OCI-M2 (cell line): ENCODE data around the gene ZFAND6.
"Not testable (repeated sequence)": the region's sequence is repeated elsewhere in the genome, so short reads cannot be mapped to it uniquely, and the experiment has no call there.

ENCODE experiments used
- DNase-seq: peaks from one replicate; lab custom pipeline; 2025; ENCODE audit not compliant: unreplicated experiment; lab: John Stamatoyannopoulos, UW

Gene ZFAND6

DNA sequence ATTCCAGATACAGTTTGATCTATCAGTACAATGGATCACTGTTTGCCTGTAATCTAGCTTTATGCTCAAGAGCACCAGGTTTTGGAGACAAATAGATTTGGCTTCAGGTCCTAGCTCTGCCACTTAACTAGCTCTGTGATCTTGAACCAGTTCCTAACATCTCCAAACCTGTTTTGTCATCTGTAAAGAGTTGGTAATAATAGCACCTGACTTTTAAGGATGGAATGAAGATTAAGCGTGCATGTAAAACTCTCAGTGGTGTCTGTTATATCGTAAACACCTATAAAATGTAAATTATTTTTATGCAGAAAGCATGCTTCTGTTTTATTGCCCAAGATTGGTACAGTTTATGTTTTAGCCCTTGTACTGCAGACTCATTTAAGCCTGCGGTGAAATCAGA, 36.5 kb downstream of the ZFAND6 start:
- no peak for DNase-seq

DNA sequence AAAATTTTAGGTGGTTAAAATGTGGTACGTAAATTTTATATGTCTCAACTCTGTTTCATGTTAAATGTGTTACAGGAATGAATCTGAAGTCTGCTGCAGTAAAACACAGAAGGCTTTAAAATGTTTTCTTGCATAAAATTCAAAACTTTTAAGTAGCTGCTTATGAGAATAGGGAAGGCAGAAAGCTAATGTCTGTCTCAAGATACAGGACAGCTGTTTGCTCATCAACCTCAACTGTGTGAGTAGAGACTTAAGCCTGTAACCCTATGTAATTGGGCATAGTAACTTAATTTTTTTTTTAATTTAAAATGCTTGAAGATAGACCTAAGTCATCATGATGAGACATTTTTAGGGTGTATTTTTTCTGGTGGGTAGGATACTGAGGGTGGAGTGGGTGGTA, 38.9 kb downstream of the ZFAND6 start:
- no peak for DNase-seq

DNA sequence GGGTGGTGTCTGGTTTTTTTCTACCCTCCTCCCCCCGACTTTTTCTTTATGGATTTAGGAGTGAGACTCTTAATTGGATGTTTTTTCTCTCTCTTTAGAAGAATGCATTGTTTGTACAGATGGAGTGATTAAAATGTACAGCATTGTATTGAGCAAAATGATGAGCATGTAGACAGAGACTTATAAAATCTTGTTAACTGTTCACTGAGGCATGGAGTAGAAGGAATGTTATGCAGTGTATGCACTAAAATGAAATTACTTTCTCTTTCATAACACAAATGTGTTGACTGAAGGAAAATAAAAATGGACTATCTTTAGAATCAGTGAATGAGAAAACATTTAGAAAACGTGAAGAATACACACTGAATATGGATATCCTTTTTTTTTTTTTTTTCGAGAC, 39.8 kb downstream of the ZFAND6 start:
- DNase-seq = no peak

DNA sequence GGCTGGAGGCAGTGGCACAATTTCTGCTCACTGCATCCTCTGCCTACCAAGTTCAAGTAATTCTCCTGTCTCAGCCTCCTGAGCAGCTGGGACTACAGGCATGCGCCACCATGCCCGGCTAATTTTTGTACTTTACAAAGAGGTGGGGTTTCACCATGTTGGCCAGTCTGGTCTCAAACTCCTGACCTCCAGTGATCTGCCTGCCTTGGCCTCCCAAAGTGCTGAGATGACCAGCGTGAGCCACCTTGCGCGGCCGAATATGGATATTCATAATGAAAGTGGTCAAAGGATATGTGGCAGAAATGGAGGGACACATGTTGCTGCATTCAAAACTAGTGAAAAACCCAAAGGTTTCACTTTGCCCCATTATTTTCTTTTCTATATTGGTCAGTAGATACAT, 40.2 kb downstream of the ZFAND6 start:
- DNase-seq = not testable (repeated sequence)

DNA sequence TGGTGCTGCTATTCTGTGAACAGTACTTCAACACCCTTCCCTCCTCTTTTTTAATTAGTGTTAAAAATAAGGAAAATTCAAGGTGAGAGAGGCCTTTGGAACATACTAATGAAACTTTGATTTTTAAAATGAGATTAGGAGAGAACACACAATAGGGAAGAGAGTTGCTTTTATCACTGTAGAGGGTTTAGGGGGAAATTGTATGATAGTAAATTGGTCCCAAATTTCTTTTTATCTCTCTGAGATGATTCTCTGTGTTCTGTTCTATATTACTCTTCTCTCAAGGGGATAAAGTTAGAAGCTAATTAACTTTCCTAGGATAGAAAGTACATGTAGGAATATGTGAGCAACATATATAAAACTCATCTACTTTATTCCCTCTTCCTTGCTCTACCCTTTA, 40.8 kb downstream of the ZFAND6 start:
- no peak for DNase-seq

DNA sequence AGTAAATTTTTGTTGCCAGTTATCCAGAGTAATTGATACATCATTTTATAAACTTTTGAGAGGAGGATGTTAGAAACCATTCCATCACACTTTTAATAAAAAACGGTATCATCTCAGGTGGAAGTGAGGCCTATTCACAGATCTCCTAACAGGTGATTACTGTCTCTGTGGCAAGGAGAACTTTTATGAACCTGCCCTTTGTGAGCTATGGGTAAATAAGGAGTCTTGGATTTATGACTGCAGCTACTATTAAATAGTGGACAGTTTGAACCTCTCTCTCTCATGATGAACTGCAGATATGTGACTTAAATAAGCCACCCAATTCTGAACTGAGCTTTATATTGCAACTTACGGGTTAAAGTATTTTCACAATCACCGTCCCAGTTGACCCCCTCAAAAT, 45.7 kb downstream of the ZFAND6 start:
- DNase-seq = no peak

DNA sequence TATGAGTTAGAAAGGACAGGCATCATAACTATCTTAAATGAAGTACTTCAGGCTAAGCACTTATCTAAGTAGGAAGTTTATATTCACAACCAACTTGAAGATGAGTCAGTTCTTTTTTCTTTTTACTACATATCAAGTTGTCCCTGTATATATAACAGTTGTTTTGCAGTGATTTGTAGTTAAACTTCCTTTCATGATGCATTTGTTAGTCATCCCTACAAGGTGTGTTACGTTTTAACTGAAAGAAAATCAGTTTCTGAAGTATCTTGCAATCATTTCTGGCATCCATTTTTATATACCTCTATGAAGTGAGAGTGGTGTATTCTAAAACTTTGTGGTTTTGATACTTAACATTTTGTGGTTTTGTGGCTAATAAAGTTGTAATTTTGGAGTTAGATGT, 46.1 kb downstream of the ZFAND6 start:
- no peak for DNase-seq

DNA sequence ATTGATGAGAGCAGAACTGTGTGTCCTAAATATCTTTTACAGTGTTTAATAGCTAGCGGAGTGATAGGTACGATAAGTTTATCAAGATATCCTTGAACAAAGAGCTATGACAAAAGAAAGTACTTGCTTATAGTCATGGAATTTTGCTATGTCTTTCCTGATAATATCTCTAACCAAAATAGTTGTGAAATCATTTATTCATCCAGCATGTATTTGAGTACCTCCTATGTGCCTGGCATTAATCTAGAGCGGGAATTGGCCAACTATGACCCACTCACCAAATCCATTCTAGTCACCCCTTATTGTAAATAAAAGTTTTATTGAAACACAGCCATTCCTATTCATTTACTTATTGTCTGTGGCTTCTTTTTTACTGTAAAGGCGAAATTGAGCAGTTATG, 46.6 kb downstream of the ZFAND6 start:
- DNase-seq = no peak

DNA sequence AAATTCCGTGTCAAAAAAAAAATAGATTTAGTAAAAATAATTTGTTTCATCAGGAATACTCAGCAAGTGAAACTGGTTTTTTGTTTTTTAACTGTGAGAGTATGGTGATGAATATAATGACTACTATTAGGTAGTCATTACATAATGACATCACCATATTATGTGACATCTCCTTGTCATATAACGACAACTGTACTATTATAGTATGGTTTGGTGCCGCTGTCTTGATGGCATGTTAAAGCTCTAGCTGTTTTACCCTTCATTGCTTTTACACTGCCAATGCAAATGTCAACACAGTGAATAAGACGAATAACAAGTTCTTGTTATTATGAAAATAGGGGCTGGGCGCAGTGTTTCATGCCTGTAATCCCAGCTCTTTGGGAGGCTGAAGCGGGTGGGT, 47.7 kb downstream of the ZFAND6 start:
- no peak for DNase-seq

DNA sequence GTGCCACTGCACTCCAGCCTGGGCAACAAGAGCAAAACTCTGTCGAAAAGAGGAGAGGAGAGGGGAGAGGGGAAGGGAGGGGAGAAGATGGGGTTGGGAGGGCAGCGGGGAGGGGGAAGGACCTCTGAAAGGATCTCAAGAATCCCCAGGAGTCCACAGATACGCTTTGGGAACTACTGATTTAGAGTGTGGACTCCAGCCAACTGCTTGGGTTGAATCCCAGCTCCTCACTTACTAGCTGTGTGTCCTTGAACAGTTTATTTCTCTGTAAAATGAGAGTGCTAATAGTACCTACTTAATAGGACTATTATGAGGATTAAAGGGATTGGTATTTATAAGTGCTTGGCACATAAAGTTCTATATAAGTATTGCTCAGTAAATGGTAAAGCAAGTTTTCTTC, 48.3 kb downstream of the ZFAND6 start:
- DNase-seq = no peak

DNA sequence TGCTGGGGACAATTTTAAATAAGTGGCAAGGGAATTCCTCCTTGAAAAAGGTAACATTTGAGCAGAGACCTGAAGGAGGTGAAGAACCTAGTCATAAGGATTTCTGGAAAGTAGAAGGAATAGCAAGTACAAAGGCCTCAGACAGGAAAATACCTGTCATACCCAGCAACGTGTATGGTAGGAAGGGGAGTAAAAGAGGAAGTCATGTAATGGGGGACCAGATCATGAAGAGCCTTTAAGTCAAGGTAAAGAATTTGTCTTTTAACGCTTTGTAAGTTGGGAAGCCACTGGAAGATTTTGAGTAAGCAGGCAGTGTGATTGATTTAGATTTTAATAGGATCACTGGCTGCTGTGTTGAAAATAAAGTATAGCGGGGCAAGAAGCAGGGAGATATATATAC, 49.9 kb downstream of the ZFAND6 start:
- DNase-seq = no peak

DNA sequence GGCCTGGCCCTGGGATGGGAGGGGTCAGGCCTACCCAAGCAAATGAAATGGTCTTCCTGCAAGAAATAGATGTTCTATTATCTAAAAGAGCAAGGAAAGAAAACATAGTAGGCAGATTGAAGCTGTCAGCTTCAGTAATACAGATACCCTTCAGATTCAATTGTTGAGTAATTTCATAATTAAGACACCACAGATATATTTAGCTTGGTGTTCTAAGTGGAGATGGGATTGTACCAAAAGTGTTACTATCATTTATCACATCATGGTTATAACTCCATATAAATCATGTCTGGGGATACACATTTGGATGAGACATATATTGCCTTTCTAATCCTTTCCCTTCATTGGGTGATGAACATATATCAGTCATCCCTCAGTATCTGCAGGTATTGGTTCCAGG, 51.4 kb downstream of the ZFAND6 start:
- DNase-seq = no peak

DNA sequence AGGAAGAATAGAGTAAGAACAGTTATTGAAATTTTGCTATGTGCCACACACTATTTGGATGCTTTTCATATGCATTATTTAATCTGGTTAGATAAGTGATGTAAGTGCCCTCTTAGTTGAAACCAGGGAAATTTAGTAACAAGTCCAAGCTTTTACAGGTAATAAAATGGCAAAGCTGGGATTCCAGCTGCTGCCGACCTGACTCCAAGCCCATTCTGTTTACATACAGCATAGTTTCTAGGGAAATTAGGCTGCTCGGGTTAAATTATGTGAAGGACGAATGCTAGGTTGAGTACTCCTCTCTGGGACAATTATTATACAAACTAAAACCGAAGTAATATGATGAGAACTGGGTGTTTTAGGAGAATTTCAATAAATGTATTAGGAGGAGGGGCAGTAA, 54.6 kb downstream of the ZFAND6 start:
- no peak for DNase-seq

DNA sequence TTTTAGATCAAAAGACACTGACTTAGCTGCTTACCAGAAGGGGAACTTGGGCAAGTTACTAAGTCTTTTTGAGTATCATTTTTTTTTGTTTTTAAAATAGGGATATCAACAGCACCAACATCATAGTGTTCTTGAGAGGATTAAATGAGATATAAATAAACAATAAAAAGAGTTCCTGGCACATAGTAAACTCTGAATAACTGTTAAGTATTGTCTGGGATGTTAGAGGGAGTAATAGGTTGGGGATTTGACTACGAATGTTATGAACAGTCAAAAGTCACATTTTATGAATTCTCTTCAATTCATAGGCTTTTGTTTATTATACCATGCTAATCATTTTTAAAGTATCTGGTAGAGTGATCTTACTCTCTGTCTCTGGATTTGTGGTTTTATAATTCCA, 55.5 kb downstream of the ZFAND6 start:
- DNase-seq = no peak

DNA sequence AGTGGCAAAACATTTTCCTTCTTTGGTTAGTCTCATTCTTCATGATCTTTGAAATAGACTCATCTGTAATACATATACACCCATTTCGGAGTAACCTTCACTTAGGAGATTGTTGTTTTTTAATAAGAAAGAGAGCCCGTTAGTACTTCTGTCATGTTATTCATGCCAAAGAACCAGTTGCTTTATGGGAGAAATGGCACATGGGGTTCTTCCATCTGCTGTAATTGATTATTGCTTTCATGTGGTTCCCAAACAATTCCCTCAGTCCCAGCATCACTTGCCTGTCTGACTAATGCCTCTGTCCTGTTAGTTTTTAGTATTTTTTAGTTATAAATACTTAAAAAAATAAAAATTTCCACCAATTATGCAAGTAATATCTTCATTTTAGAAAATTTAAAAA, 59.5 kb downstream of the ZFAND6 start:
- no peak for DNase-seq

DNA sequence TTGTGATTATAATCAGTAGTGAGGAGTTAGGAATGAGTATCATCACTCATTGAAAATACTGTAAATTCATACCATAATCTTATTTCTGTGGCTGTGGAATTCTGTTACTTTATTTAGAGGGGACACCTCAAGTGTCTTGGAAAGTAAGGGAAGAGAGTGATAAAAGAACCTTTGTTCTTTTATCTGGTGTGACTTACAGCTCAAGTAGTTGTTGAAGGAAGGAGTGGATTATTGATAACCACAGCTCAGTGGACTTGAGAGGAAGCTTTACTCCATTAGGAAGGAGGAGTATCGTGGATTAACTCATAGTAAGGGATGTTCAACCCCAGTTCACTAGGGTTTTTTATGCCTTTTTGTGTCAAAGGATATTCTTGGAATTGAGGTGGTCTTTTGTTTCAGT, 61.2 kb downstream of the ZFAND6 start:
- no peak for DNase-seq

DNA sequence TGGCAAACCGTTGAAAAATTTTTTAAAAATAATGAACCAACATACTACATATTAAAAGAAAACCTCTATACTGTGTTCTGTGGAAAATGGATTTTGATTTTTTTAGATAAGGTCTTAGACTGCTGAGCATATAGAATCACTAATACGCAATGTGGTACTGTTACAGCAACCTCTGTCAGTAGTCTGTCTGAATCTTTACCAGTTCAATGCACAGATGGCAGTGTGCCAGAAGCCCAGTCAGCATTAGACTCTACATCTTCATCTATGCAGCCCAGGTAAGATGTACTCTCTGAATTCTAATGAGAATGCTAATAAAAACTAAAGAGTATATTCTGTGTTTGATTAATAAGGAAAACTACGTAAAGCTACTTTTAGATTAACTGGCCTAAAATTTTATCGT, 62.1 kb downstream of the ZFAND6 start:
- no peak for DNase-seq

DNA sequence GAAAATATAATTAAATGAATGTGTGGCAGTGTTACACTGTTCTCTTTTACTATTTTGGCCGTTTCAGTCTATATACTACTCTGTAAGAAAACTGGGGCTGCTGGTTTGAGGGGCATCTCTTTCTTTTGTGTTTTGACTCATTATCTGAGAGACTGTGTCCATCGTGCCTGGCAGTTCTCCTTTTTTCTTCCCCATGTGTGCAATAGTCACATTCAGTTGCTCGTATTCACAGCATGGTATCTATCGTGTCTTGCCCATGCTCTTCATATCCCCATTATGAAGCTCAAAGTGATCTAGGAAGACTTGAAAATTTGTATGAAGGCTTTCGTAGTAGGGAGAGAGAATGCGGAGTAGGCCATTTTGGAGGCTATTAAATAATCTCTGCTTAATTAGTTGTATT, 63.6 kb downstream of the ZFAND6 start:
- DNase-seq = no peak

DNA sequence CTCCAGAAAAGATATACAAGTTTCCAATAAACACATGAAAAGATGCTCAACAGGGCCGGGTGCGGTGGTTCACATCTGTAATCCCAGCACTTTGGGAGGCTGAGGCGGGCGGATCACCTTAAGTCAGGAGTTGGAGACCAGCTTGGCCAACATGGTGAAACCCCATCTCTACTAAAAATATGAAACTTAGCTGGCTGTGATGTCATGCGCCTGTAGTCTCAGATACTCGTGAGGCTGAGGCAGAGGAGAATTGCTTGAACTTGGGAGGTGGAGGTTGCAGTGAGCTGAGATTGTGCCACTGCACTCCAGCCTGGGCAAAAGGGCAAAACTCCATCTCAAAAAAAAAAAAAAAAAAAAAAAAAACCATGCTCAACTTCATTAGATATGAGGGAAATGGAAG, 67.8 kb downstream of the ZFAND6 start:
- DNase-seq = not testable (repeated sequence)

DNA sequence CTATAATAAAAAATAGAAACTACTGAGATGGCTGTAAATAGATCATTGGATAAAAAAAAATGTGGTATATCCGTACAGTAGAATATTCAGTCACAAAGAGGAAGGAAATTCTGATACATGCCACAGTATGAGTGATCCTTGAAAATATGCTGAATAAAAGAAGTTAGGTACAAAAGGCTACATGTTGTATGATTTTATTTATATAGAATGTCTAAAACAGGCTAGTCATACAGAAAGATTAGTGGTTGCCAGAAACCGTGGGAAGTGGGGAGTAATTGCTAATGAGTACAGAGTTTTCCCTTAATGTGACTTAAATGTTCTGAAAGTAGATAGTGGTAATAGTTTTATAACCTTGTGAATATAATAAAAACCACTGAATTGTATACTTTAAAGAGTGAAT, 68.4 kb downstream of the ZFAND6 start:
- DNase-seq = no peak

DNA sequence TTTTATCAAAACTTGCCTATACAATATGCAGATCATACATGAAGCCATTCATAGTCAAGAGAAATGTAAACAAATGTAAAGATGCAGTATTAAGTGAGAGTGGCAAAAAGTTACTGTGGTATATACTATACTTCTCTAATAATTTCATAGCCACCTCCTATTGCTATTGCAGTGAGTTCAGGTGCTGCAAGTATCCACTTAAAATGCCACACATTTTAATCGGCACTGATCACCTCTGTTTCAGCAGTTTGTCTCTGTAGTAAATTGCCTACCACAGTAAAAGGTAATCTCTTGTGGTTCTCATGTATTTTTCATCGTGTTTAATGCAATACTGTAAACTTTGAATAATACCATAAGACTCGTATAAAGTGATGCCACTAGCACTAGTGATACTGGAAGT, 72.9 kb downstream of the ZFAND6 start:
- no peak for DNase-seq

DNA sequence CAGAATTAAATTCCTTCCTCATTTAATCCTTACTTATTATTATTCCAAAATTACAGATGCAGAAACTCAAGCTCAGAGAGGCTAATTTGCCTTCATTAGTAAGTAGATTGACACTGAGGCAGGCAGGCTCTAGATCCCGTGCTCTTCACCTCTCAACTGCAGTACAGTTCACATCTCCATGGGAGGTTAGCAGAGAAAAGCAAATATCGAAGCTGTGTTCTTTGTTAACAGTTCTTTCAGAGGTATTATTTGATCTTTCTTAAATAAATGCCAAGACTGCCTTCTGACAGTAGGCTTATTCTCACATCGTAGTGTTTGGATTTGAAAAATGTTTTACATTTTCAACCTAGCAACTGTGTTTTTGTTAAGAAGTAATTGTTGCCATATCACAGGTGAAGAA, 77.4 kb downstream of the ZFAND6 start:
- DNase-seq = no peak

DNA sequence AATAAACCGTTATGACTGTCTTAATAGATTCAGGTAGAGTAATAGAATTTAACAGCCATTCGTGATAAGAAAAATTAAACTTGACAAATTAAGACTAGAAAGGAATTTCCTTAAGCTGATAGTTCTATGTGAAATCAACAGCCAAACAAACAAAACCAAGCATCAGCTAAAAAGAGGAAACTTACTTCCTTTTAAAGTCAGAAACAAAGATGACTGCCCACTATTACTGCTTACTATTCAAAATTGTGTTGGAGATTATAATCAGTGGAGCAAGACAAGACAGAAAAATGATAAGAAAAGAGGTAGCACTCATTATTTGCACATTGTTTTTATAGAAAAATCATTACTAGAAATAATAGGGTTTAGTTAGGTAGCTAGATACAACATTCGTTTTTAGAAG, 79.5 kb downstream of the ZFAND6 start:
- DNase-seq = no peak

DNA sequence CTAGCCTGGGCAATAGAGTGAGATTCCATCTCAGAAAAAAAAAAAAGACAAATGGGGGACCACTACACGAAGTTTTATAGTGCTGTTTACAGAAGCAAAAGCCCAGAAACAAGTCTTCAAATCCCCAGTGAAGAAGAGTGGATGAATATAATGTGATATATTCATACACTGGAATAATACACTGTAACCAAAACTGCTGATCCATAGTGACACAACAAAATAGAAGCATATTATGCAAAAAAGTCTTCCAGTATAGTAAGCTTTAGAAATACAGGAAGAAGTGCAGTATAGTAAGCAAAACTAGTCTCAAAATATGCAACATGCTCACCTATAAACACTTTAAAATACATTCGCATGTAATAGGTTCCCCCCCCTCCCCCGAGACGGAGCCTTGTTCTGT, 81.4 kb downstream of the ZFAND6 start:
- no peak for DNase-seq
